CD4-positive, alpha-beta T cell (primary cell): ENCODE measurements around the gene SPSB1. TPM values are rescaled to one million over a fixed set of nuclear protein-coding genes. Genes with fewer than 3 reads are reported as not detected.

Experiments used
- ATAC-seq: fragments of 200-7000 bp; cut with Tn5 transposase; one replicate; pipeline ENCODE4 v1.10.0; 2022; ENCODE audit warnings: mild to moderate bottlenecking; ENCODE audit not compliant: poor library complexity
- CTCF ChIA-PET: fragments of 350-600 bp; sonication (Branson Sonifier 250); formaldehyde crosslinking; loops from one replicate; lab custom pipeline; 2021; ENCODE audit warnings: antibody characterized with exemption, inconsistent platforms; lab: Charles Lee
- POLR2A ChIA-PET: fragments of 350-600 bp; sonication (Branson Sonifier 250); formaldehyde crosslinking; loops from one replicate; lab custom pipeline; 2021; ENCODE audit warnings: antibody characterized with exemption, inconsistent platforms; lab: Charles Lee
- DNase-seq, 14 experiments: peaks; one replicate each; pipeline ENCODE4 v3.0.0-alpha.2; 2013 to 2020; ENCODE audit warnings: mixed read lengths in 2 of 14
- H3K27ac ChIP-seq, 2 donors: one replicate each; pipeline versions ENCODE4 v1.5.1 to v1.7.0; 2013; ENCODE audit warnings: low read length in 2 of 2, low read depth in 1 of 2, mild to moderate bottlenecking in 1 of 2
- H3K27me3 ChIP-seq, 2 experiments: 1 replicate in 1 of 2; 2 replicates in 1 of 2; pipeline versions ENCODE4 v1.6.1 to v1.7.0; 2013; ENCODE audit warnings: low read length in 2 of 2, control low read depth in 1 of 2, mild to moderate bottlenecking in 1 of 2, moderate library complexity in 1 of 2; ENCODE audit not compliant: insufficient read depth in 2 of 2, control insufficient read depth in 1 of 2
- H3K36me3 ChIP-seq: one replicate; pipeline ENCODE4 v1.6.1; 2013; ENCODE audit warnings: low read length, control low read depth; ENCODE audit not compliant: insufficient read depth
- H3K4me1 ChIP-seq: one replicate; pipeline ENCODE4 v1.6.1; 2013; ENCODE audit warnings: low read length, control low read depth; ENCODE audit not compliant: insufficient read depth
- H3K4me3 ChIP-seq: one replicate; pipeline ENCODE4 v1.5.1; 2013; ENCODE audit warnings: mild to moderate bottlenecking, low read length, moderate library complexity
- H3K9me3 ChIP-seq, 2 experiments: 1 replicate in 1 of 2; 2 replicates in 1 of 2; pipeline versions ENCODE4 v1.6.1 to v1.7.0; 2013; ENCODE audit warnings: low read length in 2 of 2, mild to moderate bottlenecking in 2 of 2, control low read depth in 1 of 2, moderate library complexity in 1 of 2; ENCODE audit not compliant: control insufficient read depth in 1 of 2, insufficient read depth in 1 of 2
- H3K27ac Mint-ChIP-seq: one replicate; pipeline ENCODE4 v1.8.0; 2020; ENCODE audit warnings: mixed read lengths
- H3K27me3 Mint-ChIP-seq: one replicate; pipeline ENCODE4 v1.8.0; 2021; ENCODE audit warnings: mixed read lengths
- H3K36me3 Mint-ChIP-seq: one replicate; pipeline ENCODE4 v1.8.0; 2021; ENCODE audit warnings: low read depth, mixed read lengths
- H3K4me1 Mint-ChIP-seq: one replicate; pipeline ENCODE4 v1.8.0; 2021; ENCODE audit warnings: low read depth, mixed read lengths
- H3K4me3 Mint-ChIP-seq: one replicate; pipeline ENCODE4 v1.8.0; 2020; ENCODE audit warnings: mild to moderate bottlenecking, mixed read lengths
- H3K9me3 Mint-ChIP-seq: one replicate; pipeline ENCODE4 v1.8.0; 2020; ENCODE audit warnings: mixed read lengths
- intact Hi-C, 2 experiments: fragments of 100-400 bp; cut with DNase I in 1 of 2; cut with micrococcal nuclease in 1 of 2; formaldehyde crosslinking; loops; one replicate each; pipeline versions ENCODE4 v1.15.1 to v1.9.0; 2023 to 2025; cut with DNase I, micrococcal nuclease
- total RNA-seq, 174 experiments: library from RNA in 2 of 174; stranded (reverse) in 2 of 174; gene quantifications; one replicate each; pipeline ENCODE4 v1.2.3 and lab custom pipeline; 2021 to 2026
- TF ChIP-seq, protein P1 (sequence below): fragments of 200-600 bp; IDR thresholded peaks from one replicate; pipeline ENCODE4 v1.8.0; 2022; ENCODE audit warnings: antibody characterized with exemption, mild to moderate bottlenecking

The SPSB1 gene
- total RNA-seq, 2 experiments from 2014 or later = 1.9 to 2.3 TPM

DNA sequence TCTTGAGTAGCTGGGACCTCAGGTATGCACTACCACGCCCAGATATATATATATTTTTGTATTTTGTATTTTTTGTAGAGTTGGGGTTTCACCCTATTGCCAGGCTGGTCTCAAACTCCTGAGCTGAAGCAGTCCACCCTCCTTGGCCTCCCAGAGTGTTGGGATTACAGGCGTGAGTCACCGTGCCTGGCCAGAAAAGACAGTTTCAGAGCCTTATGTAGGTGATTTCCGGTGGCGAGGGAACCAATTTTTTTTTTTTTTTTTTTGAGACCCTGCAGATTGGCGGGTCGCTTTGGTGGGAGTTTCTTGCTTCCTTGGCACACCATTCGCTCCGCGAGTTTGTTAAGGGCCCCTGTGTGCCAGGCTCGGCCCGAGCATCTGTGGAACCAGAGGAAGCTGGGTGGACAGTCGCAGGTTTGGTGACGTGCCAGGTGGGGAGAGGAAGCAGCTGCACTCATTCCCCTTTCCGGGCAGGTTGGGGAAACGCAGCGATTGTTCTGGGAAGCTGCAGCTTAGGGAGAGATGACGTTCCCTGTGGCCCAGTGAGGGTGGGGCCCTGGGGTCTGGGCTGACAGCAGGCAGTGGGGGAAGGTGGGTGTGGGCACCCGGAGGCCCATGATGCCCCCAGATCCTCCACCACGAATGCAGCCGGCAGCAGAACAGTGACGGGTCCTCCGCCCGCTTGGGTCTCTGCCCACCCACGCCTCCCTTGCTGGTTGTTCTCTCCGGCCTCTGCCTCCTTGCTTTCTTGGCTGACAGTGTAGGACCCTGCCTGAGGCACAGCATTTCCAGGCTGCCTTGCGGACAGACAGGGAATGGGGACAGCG, 25.1 kb downstream of the SPSB1 start:
- Histone ChIP-seq H3K27ac (no peak overlapping the region), H3K36me3 (no peaks in the 10 kb centered on the region), H3K9me3 (no peaks in the 10 kb centered on the region), H3K27me3 (no peaks in the 10 kb centered on the region), H3K4me1 (peaks cover 26% of the 10 kb centered on the region), H3K4me3 (no peak overlapping the region)
- no peaks in the 10 kb centered on the region for H3K9me3 Mint-ChIP-seq
- no peak for ATAC-seq
- no peaks in the 10 kb centered on the region for H3K27me3 Mint-ChIP-seq
- TF ChIP-seq, protein P1, sequence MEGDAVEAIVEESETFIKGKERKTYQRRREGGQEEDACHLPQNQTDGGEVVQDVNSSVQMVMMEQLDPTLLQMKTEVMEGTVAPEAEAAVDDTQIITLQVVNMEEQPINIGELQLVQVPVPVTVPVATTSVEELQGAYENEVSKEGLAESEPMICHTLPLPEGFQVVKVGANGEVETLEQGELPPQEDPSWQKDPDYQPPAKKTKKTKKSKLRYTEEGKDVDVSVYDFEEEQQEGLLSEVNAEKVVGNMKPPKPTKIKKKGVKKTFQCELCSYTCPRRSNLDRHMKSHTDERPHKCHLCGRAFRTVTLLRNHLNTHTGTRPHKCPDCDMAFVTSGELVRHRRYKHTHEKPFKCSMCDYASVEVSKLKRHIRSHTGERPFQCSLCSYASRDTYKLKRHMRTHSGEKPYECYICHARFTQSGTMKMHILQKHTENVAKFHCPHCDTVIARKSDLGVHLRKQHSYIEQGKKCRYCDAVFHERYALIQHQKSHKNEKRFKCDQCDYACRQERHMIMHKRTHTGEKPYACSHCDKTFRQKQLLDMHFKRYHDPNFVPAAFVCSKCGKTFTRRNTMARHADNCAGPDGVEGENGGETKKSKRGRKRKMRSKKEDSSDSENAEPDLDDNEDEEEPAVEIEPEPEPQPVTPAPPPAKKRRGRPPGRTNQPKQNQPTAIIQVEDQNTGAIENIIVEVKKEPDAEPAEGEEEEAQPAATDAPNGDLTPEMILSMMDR = no peak
- peaks cover 26% of the 10 kb centered on the region for H3K4me1 Mint-ChIP-seq
- intact Hi-C loops = no loop called here
- DNase-seq = no peak
- H3K4me3 Mint-ChIP-seq = no peak overlapping the region
- POLR2A ChIA-PET = interaction anchor here (0.7 kb wide), 2 partner anchors 27 to 766 kb away, joined by 3 to 4 read pairs; no protein-coding TSS in a partner anchor
- no peaks in the 10 kb centered on the region for H3K36me3 Mint-ChIP-seq
- H3K27ac Mint-ChIP-seq = no peak overlapping the region
- CTCF ChIA-PET = interaction anchor here (0.6 kb wide), 1 partner anchor 102 kb away, joined by 3 read pairs; no protein-coding TSS in a partner anchor

GRCh38 chr1:9319208-9319788, 26.6 kb downstream of the SPSB1 start:
- Histone ChIP-seq H3K36me3 (no peaks in the 10 kb centered on the region), H3K4me3 (no peak overlapping the region), H3K27ac (no peak overlapping the region), H3K9me3 (no peaks in the 10 kb centered on the region), H3K4me1 (peaks cover 26% of the 10 kb centered on the region), H3K27me3 (no peaks in the 10 kb centered on the region)
- POLR2A ChIA-PET = no interaction called here
- Mint-ChIP-seq H3K27me3 (no peaks in the 10 kb centered on the region), H3K4me1 (peaks cover 24% of the 10 kb centered on the region), H3K9me3 (no peaks in the 10 kb centered on the region), H3K27ac (no peak overlapping the region), H3K36me3 (no peaks in the 10 kb centered on the region), H3K4me3 (no peak overlapping the region)
- TF ChIP-seq, protein P1 = no peak
- ATAC-seq (no peak), DNase-seq (no peak)
- CTCF ChIA-PET = no interaction called here
- intact Hi-C loops = no loop called here

GRCh38 chr1:9319789-9320519, 27.3 kb downstream of the SPSB1 start:
- intact Hi-C loops = no loop called here
- CTCF ChIA-PET = no interaction called here
- no peaks in the 10 kb centered on the region for H3K27me3 Mint-ChIP-seq

More at GRCh38 chr1:9319789-9320519, 27.3 kb downstream of the SPSB1 start:
- no peak overlapping the region for H3K27ac Mint-ChIP-seq
- no peaks in the 10 kb centered on the region for H3K9me3 Mint-ChIP-seq
- Histone ChIP-seq H3K27ac (no peak overlapping the region), H3K4me1 (peaks cover 22% of the 10 kb centered on the region), H3K36me3 (no peaks in the 10 kb centered on the region), H3K9me3 (no peaks in the 10 kb centered on the region), H3K27me3 (no peaks in the 10 kb centered on the region), H3K4me3 (no peak overlapping the region)
- DNase-seq (no peak), ATAC-seq (no peak)
- TF ChIP-seq, protein P1 = no peak
- H3K36me3 Mint-ChIP-seq = no peaks in the 10 kb centered on the region
- no peak overlapping the region for H3K4me3 Mint-ChIP-seq
- H3K4me1 Mint-ChIP-seq = peaks cover 19% of the 10 kb centered on the region
- POLR2A ChIA-PET = no interaction called here
